ENCODE data around the gene CINP. TPM values are rescaled to one million over a fixed set of nuclear protein-coding genes. Genes with fewer than 3 reads are reported as not detected.

Gene CINP
- total and polyA plus RNA-seq, 2 experiments from 2014 or later, result 54.0 to 63.1 TPM

DNA sequence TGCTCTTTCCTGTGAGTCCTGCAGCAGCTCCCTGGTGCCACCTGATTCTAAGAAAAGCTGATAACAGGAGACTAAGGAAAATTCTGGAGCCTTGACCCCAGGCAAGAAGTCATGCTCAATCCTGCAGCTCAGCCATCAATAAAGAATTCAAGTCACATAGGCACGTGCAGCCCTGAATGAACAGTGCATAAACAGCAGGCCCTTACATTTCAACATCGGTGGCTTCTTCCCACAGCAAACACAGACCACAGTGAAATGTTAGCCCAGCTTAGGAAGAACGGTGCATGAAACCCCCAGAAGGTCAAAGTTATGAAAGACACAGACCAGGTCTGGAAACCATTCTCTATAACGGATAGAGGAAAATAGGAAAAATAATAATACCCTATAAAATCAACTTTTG, 10.5 kb downstream of the CINP start:
- H3K4me2 ChIP-seq, result no peak overlapping the region
- H3F3A ChIP-seq (replicated peaks; ENCODE audit: low read depth), result 0 out of 2 replicates have a peak, but pooled peaks cover 3% of the 10 kb centered on the region
- H3K27me3 ChIP-seq (ENCODE audit: insufficient read depth), result no peaks in the 10 kb centered on the region
- H3K79me2 ChIP-seq (replicated peaks; ENCODE audit: insufficient read depth), result no peaks in the 10 kb centered on the region
- Mint-ChIP-seq H3K9me3 (no peaks in the 10 kb centered on the region), H3K27me3 (ENCODE audit: insufficient read depth, low read depth, poor library complexity) (peaks cover 4% of the 10 kb centered on the region), H3K4me3 (no peak overlapping the region), H3K36me3 (ENCODE audit: low read depth) (peaks cover 40% of the 10 kb centered on the region), H3K27ac (no peak overlapping the region), H3K4me1 (no peaks in the 10 kb centered on the region)
- H2AFZ ChIP-seq, result no peak overlapping the region
- TF ChIP-seq CREB1 (CRISPR knock-in tag; IDR thresholded peaks at IDR 0.05; ENCODE audit: low read depth) (no peak), NANOG (IDR thresholded peaks at IDR 0.05; ENCODE audit: borderline replicate concordance) (no peak), JUNB (IDR thresholded peaks at IDR 0.05; ENCODE audit: unreplicated experiment) (no peak), POLR2AphosphoS5 (IDR thresholded peaks at IDR 0.05; ENCODE audit: low read depth) (no peak), EZH2phosphoT487 (IDR thresholded peaks at IDR 0.05; ENCODE audit: unreplicated experiment) (no peak), ZNF114 (CRISPR knock-in tag; IDR thresholded peaks at IDR 0.05) (no peak), EZH2 (IDR thresholded peaks at IDR 0.05; ENCODE audit: low read depth, unreplicated experiment) (no peak), ZNF331 (CRISPR knock-in tag; IDR thresholded peaks at IDR 0.05; ENCODE audit: low read depth) (no peak), STAT1 (IDR thresholded peaks at IDR 0.05; ENCODE audit: unreplicated experiment) (no peak)
- TF ChIP-seq, protein P1, sequence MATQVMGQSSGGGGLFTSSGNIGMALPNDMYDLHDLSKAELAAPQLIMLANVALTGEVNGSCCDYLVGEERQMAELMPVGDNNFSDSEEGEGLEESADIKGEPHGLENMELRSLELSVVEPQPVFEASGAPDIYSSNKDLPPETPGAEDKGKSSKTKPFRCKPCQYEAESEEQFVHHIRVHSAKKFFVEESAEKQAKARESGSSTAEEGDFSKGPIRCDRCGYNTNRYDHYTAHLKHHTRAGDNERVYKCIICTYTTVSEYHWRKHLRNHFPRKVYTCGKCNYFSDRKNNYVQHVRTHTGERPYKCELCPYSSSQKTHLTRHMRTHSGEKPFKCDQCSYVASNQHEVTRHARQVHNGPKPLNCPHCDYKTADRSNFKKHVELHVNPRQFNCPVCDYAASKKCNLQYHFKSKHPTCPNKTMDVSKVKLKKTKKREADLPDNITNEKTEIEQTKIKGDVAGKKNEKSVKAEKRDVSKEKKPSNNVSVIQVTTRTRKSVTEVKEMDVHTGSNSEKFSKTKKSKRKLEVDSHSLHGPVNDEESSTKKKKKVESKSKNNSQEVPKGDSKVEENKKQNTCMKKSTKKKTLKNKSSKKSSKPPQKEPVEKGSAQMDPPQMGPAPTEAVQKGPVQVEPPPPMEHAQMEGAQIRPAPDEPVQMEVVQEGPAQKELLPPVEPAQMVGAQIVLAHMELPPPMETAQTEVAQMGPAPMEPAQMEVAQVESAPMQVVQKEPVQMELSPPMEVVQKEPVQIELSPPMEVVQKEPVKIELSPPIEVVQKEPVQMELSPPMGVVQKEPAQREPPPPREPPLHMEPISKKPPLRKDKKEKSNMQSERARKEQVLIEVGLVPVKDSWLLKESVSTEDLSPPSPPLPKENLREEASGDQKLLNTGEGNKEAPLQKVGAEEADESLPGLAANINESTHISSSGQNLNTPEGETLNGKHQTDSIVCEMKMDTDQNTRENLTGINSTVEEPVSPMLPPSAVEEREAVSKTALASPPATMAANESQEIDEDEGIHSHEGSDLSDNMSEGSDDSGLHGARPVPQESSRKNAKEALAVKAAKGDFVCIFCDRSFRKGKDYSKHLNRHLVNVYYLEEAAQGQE (IDR thresholded peaks at IDR 0.05; ENCODE audit: unreplicated experiment), result no peak
- TF ChIP-seq, protein P2, sequence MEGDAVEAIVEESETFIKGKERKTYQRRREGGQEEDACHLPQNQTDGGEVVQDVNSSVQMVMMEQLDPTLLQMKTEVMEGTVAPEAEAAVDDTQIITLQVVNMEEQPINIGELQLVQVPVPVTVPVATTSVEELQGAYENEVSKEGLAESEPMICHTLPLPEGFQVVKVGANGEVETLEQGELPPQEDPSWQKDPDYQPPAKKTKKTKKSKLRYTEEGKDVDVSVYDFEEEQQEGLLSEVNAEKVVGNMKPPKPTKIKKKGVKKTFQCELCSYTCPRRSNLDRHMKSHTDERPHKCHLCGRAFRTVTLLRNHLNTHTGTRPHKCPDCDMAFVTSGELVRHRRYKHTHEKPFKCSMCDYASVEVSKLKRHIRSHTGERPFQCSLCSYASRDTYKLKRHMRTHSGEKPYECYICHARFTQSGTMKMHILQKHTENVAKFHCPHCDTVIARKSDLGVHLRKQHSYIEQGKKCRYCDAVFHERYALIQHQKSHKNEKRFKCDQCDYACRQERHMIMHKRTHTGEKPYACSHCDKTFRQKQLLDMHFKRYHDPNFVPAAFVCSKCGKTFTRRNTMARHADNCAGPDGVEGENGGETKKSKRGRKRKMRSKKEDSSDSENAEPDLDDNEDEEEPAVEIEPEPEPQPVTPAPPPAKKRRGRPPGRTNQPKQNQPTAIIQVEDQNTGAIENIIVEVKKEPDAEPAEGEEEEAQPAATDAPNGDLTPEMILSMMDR (conservative IDR thresholded peaks at IDR 0.05; ENCODE audit: low read depth in 2 of 2), result no peak
- TF ChIP-seq, protein P3, sequence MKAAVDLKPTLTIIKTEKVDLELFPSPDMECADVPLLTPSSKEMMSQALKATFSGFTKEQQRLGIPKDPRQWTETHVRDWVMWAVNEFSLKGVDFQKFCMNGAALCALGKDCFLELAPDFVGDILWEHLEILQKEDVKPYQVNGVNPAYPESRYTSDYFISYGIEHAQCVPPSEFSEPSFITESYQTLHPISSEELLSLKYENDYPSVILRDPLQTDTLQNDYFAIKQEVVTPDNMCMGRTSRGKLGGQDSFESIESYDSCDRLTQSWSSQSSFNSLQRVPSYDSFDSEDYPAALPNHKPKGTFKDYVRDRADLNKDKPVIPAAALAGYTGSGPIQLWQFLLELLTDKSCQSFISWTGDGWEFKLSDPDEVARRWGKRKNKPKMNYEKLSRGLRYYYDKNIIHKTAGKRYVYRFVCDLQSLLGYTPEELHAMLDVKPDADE (IDR thresholded peaks at IDR 0.05), result no peak
- TF ChIP-seq, protein P4, sequence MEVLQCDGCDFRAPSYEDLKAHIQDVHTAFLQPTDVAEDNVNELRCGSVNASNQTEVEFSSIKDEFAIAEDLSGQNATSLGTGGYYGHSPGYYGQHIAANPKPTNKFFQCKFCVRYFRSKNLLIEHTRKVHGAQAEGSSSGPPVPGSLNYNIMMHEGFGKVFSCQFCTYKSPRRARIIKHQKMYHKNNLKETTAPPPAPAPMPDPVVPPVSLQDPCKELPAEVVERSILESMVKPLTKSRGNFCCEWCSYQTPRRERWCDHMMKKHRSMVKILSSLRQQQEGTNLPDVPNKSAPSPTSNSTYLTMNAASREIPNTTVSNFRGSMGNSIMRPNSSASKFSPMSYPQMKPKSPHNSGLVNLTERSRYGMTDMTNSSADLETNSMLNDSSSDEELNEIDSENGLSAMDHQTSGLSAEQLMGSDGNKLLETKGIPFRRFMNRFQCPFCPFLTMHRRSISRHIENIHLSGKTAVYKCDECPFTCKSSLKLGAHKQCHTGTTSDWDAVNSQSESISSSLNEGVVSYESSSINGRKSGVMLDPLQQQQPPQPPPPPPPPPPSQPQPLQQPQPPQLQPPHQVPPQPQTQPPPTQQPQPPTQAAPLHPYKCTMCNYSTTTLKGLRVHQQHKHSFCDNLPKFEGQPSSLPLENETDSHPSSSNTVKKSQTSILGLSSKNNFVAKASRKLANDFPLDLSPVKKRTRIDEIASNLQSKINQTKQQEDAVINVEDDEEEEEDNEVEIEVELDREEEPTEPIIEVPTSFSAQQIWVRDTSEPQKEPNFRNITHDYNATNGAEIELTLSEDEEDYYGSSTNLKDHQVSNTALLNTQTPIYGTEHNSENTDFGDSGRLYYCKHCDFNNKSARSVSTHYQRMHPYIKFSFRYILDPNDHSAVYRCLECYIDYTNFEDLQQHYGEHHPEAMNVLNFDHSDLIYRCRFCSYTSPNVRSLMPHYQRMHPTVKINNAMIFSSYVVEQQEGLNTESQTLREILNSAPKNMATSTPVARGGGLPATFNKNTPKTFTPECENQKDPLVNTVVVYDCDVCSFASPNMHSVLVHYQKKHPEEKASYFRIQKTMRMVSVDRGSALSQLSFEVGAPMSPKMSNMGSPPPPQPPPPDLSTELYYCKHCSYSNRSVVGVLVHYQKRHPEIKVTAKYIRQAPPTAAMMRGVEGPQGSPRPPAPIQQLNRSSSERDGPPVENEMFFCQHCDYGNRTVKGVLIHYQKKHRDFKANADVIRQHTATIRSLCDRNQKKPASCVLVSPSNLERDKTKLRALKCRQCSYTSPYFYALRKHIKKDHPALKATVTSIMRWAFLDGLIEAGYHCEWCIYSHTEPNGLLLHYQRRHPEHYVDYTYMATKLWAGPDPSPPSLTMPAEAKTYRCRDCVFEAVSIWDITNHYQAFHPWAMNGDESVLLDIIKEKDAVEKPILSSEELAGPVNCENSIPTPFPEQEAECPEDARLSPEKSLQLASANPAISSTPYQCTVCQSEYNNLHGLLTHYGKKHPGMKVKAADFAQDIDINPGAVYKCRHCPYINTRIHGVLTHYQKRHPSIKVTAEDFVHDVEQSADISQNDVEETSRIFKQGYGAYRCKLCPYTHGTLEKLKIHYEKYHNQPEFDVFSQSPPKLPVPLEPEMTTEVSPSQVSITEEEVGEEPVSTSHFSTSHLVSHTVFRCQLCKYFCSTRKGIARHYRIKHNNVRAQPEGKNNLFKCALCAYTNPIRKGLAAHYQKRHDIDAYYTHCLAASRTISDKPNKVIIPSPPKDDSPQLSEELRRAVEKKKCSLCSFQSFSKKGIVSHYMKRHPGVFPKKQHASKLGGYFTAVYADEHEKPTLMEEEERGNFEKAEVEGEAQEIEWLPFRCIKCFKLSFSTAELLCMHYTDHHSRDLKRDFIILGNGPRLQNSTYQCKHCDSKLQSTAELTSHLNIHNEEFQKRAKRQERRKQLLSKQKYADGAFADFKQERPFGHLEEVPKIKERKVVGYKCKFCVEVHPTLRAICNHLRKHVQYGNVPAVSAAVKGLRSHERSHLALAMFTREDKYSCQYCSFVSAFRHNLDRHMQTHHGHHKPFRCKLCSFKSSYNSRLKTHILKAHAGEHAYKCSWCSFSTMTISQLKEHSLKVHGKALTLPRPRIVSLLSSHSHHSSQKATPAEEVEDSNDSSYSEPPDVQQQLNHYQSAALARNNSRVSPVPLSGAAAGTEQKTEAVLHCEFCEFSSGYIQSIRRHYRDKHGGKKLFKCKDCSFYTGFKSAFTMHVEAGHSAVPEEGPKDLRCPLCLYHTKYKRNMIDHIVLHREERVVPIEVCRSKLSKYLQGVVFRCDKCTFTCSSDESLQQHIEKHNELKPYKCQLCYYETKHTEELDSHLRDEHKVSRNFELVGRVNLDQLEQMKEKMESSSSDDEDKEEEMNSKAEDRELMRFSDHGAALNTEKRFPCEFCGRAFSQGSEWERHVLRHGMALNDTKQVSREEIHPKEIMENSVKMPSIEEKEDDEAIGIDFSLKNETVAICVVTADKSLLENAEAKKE (CRISPR knock-in tag; IDR thresholded peaks at IDR 0.05), result no peak
- H3K4me1 ChIP-seq (ENCODE audit: insufficient read depth), result no peaks in the 10 kb centered on the region
- no peaks in the 10 kb centered on the region for H3K9me2 ChIP-seq (ENCODE audit: insufficient read depth)
- no peaks in the 10 kb centered on the region for H4K20me1 ChIP-seq (replicated peaks; ENCODE audit: insufficient read depth)
- peaks cover 10% of the 10 kb centered on the region for H3K36me3 ChIP-seq (ENCODE audit: insufficient read depth)
- ATAC-seq (no peak), DNase-seq (ENCODE audit: low spot score) (no peak)
- no peak overlapping the region for H3K27ac ChIP-seq (ENCODE audit: low read depth)
- H3K4me3 ChIP-seq, result no peak overlapping the region
